OCI-LY7 (cell line): Measurements from ENCODE around the gene ACCS. TPM values are rescaled to one million over a fixed set of nuclear protein-coding genes. Genes with fewer than 3 reads are reported as not detected.

Experiments
- BruUV-seq: library from RNA; stranded (reverse); fragments of 400-500 nt; replicated peaks from 2 replicates; lab custom pipeline; 2021; lab: Mats Ljungman, UMichigan
- CTCF ChIA-PET: fragments of 300-600 bp; sonication (Branson Sonifier 250); formaldehyde crosslinking; loops from one replicate; lab custom pipeline; 2022; ENCODE audit warnings: antibody characterized with exemption; ENCODE audit not compliant: unreplicated experiment; lab: Charles Lee
- POLR2A ChIA-PET: fragments of 300-600 bp; sonication (Branson Sonifier 250); formaldehyde crosslinking; loops from one replicate; lab custom pipeline; 2022; ENCODE audit warnings: antibody characterized with exemption; lab: Charles Lee
- DNase-seq: peaks from one replicate; pipeline ENCODE4 v3.0.0-alpha.2; 2015; ENCODE audit warnings: low spot score
- H2AFZ ChIP-seq: fragments of 200-600 bp; sonication (generic), shearing (Covaris generic); 2 replicates; pipeline ENCODE4 v1.6.1; 2014; ENCODE audit warnings: mild to moderate bottlenecking, antibody characterized with exemption, low read length, moderate library complexity
- H3K27ac ChIP-seq: fragments of 200-600 bp; sonication (generic); 2 replicates; pipeline ENCODE4 v1.5.1; 2014; ENCODE audit warnings: mixed run types, low read depth, mild to moderate bottlenecking, moderate library complexity, low read length, inconsistent platforms; ENCODE audit not compliant: poor library complexity, severe bottlenecking
- H3K36me3 ChIP-seq: fragments of 200-600 bp; sonication (generic); 2 replicates; pipeline ENCODE4 v1.6.1; 2014; ENCODE audit warnings: mild to moderate bottlenecking, antibody characterized with exemption, low read length, moderate library complexity, mixed read lengths; ENCODE audit not compliant: insufficient read depth
- H3K4me1 ChIP-seq: fragments of 200-600 bp; sonication (generic); 2 replicates; pipeline ENCODE4 v1.5.1; 2014; ENCODE audit warnings: mild to moderate bottlenecking, low read length; ENCODE audit not compliant: insufficient read depth, poor library complexity, severe bottlenecking
- H3K4me2 ChIP-seq: fragments of 200-600 bp; sonication (generic); 2 replicates; pipeline ENCODE4 v1.6.1; 2014; ENCODE audit warnings: mild to moderate bottlenecking, low read length
- H3K4me3 ChIP-seq: fragments of 200-600 bp; sonication (generic); 2 replicates; pipeline ENCODE4 v1.5.1; 2014; ENCODE audit warnings: mild to moderate bottlenecking, low read depth, low read length; ENCODE audit not compliant: poor library complexity, severe bottlenecking
- H3K79me2 ChIP-seq: fragments of 200-600 bp; sonication (generic); 2 replicates; pipeline ENCODE4 v1.6.1; 2016; ENCODE audit warnings: low read depth, mild to moderate bottlenecking, low read length, moderate library complexity, mixed read lengths; ENCODE audit not compliant: insufficient read depth
- H3K9me2 ChIP-seq: fragments of 200-600 bp; sonication (generic); 2 replicates; pipeline ENCODE4 v1.6.1; 2016; ENCODE audit warnings: mild to moderate bottlenecking, low read length, mixed read lengths; ENCODE audit not compliant: insufficient read depth
- H3K9me3 ChIP-seq: fragments of 200-600 bp; sonication (generic); 2 replicates; pipeline ENCODE4 v1.6.1; 2014; ENCODE audit warnings: mild to moderate bottlenecking, mixed run types, low read length, mixed read lengths
- H4K20me1 ChIP-seq: fragments of 200-600 bp; sonication (generic); 2 replicates; pipeline ENCODE4 v1.6.1; 2014; ENCODE audit warnings: mild to moderate bottlenecking, antibody characterized with exemption, low read length, moderate library complexity, mixed read lengths; ENCODE audit not compliant: insufficient read depth
- CTCF ChIP-seq: fragments of 200-600 bp; sonication (generic); conservative IDR thresholded peaks from 2 replicates; pipeline ENCODE4 v1.5.1; 2014; ENCODE audit warnings: mild to moderate bottlenecking, antibody characterized with exemption, low read length, moderate library complexity, mixed read lengths
- EZH2phosphoT487 ChIP-seq: fragments of 200-600 bp; sonication (generic); IDR thresholded peaks from 2 replicates; pipeline ENCODE4 v1.6.1; 2018; ENCODE audit warnings: low read depth, borderline replicate concordance, mild to moderate bottlenecking, mixed run types, antibody characterized with exemption, low read length, moderate library complexity, mixed read lengths
- intact Hi-C: fragments of 100-400 bp; cut with micrococcal nuclease; formaldehyde crosslinking; loops from one replicate; pipeline ENCODE4 v1.10.0; 2022; ENCODE audit not compliant: unreplicated experiment
- total RNA-seq, 2 experiments: library from RNA; depleted of rRNA in 1 of 2; stranded (reverse); fragments of >200 nt in 1 of 2; shearing (Covaris generic) in 1 of 2; gene quantifications; 2 replicates each; pipeline ENCODE4 v1.2.3, GENCODE V29; 2014 to 2022

The ACCS gene
- total RNA-seq, 2 experiments from 2014 or later: not detected

- BruUV-seq: no TSS peak
These were observed 44.2 kb downstream of the ACCS start for GRCh38 chr11:44110231-44110679.

GRCh38 chr11:44112091-44112821 is 46.2 kb downstream of the ACCS start:
- POLR2A ChIA-PET: no interaction called here
- Histone ChIP-seq H3K9me3 (no peaks in the 10 kb centered on the region), H4K20me1 (no peaks in the 10 kb centered on the region), H3K36me3 (peaks cover 28% of the 10 kb centered on the region), H3K27ac (no peak overlapping the region), H3K4me2 (no peak overlapping the region), H3K9me2 (no peaks in the 10 kb centered on the region), H2AFZ (no peak overlapping the region), H3K4me3 (no peak overlapping the region), H3K4me1 (peaks cover 3% of the 10 kb centered on the region), H3K79me2 (no peaks in the 10 kb centered on the region)
- CTCF ChIA-PET: no interaction called here
- DNase-seq: no peak
- TF ChIP-seq EZH2phosphoT487: no peak
- TF ChIP-seq CTCF: no peak
- no TSS peak for BruUV-seq
- intact Hi-C loops: loop anchor here (5.0 kb wide), 1 partner anchor 425 kb away; no protein-coding TSS in a partner anchor

More at GRCh38 chr11:44110231-44110679, 44.2 kb downstream of the ACCS start:
- H3K36me3 ChIP-seq: peaks cover 14% of the 10 kb centered on the region; the same call in 1 of the 2 replicates
- no peak for TF ChIP-seq EZH2phosphoT487
- TF ChIP-seq CTCF: peak; percentile 94
- no peaks in the 10 kb centered on the region for H3K9me3 ChIP-seq
- H4K20me1 ChIP-seq: no peaks in the 10 kb centered on the region
- ChIA-PET POLR2A (interaction anchor here (0.5 kb wide), 1 partner anchor 32 kb away, joined by 3 read pairs; no protein-coding TSS in a partner anchor), CTCF (interaction anchor here (0.5 kb wide), 1 partner anchor 432 kb away, joined by 3 read pairs; no protein-coding TSS in a partner anchor)
- no peaks in the 10 kb centered on the region for H3K79me2 ChIP-seq
- no peaks in the 10 kb centered on the region for H3K9me2 ChIP-seq
- H3K4me2 ChIP-seq: no peak overlapping the region
- peaks cover 3% of the 10 kb centered on the region for H3K4me1 ChIP-seq
- no peak overlapping the region for H3K4me3 ChIP-seq
- H2AFZ ChIP-seq: peak overlapping the region; percentile 84; the same call in 1 of the 2 replicates
- intact Hi-C loops: loop anchor here (5.0 kb wide), 1 partner anchor 427 kb away; no protein-coding TSS in a partner anchor
- DNase-seq: peak; percentile 65
- H3K27ac ChIP-seq: no peak overlapping the region

GRCh38 chr11:44113018-44113417 is 46.9 kb downstream of the ACCS start:
- H3K4me3 ChIP-seq: no peak overlapping the region
- H3K9me3 ChIP-seq: no peaks in the 10 kb centered on the region
- no peaks in the 10 kb centered on the region for H3K9me2 ChIP-seq
- no TSS peak for BruUV-seq
- TF ChIP-seq CTCF: no peak
- no peak for TF ChIP-seq EZH2phosphoT487
- no peak for DNase-seq
- H3K27ac ChIP-seq: no peak overlapping the region
- ChIA-PET POLR2A (no interaction called here), CTCF (no interaction called here)
- peaks cover 3% of the 10 kb centered on the region for H3K4me1 ChIP-seq
- no peaks in the 10 kb centered on the region for H3K79me2 ChIP-seq
- no peak overlapping the region for H3K4me2 ChIP-seq
- no peak overlapping the region for H2AFZ ChIP-seq
- intact Hi-C loops: loop anchor here (5.0 kb wide), 1 partner anchor 424 kb away; no protein-coding TSS in a partner anchor
- peaks cover 33% of the 10 kb centered on the region for H3K36me3 ChIP-seq
- no peaks in the 10 kb centered on the region for H4K20me1 ChIP-seq
